NCI-H187 treated with DMSO at 0.1 percent for 48 hours (cell line): ENCODE results near the gene RCSD1.

ENCODE experiments used
- DNase-seq: peaks from one replicate; lab custom pipeline; 2025; lab: John Stamatoyannopoulos, UW

Gene RCSD1

DNA sequence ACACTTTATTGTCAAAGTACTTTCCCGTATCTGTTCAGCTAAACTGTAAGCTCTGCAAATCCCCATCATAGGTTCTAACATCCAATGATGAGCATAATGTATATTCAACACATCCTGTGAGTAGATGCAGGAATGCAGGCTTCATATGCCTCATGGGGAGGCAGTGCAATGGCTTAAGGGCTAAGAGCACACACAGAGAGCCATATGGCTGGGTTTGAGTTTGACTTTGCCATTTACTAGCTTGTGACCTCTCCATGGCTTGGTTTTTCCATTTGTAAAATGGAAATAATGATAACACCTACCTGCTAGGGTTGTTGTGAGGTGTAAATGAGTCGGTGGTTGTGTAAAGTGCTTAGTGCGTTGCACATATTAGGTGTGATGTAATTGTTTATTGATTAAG lies 13.4 kb downstream of the RCSD1 start:
- DNase-seq: no peak

DNA sequence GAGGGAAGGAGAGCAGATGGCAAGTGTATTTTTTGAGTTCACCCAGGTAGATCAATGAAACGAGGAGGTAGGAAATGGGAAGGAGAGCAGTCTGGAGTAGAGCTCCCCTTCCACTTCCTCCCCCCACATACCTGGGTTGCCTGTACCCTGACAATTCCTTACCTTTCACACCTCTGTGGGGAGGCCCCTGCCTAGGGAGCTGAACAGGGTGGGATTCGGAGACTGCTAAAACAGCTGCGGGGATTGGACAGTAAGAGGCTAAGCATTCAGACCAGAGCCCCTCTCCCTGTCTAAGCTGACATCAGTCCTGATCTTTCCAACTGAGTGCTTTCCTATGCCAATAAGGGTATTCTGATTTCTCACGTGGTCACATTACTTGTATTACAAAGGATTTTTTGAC lies 14.5 kb downstream of the RCSD1 start:
- no peak for DNase-seq

DNA sequence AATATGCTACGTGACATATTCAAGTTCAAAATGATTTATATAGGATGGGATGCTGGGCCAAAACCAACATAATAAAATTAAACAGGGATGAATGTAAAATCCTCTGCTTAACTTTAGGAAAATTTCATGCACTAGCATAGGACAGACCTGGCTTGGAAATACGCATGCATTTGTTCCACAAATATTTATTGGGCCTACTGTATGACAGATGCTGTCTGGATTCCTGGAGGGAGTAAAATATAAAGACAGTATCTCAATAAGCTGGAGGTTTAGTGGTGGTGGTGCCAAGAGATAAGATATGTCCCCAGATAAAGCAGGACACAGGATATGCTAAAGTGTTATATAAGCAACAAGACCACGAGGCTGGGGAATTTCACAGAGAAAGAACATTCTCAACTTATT lies 15.1 kb downstream of the RCSD1 start:
- DNase-seq: no peak

DNA sequence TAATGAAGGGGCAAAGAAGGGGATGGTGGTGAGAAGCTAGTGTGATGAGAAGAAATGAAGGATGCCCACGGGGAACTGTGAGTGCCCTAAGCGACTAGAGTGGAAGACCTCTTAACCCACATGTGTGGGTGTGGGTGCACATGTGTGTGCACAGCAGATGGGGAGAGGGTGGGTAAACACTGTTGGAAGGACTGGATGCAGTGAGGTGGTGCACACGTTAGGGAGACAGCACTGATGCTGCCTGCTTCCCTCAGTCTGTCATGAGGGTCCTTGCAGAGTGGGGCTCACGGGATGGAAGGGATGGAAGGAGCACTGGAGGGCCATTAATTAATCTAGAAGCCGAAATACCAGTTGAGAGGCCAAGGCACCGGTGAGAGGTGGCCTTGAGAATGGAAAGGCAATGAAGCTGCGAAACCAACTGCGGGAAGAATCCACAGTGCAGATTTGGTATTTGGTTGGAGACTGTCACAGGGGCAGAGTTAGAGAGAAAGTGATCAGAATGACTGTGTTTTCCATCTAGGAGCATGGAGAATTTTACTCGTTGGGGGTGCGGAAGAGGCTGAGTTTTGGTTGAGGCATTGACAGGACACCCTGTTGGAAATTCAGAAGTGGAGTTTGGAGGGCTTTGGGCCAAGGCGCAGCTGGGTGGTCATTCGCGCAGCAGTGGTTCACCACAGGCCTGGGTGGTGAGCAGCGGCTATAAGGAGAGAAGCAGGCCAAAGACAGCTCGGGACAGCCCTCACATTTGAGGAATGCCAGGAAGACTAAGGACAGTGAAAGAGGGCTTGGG lies 15.8 kb downstream of the RCSD1 start:
- DNase-seq: no peak

DNA sequence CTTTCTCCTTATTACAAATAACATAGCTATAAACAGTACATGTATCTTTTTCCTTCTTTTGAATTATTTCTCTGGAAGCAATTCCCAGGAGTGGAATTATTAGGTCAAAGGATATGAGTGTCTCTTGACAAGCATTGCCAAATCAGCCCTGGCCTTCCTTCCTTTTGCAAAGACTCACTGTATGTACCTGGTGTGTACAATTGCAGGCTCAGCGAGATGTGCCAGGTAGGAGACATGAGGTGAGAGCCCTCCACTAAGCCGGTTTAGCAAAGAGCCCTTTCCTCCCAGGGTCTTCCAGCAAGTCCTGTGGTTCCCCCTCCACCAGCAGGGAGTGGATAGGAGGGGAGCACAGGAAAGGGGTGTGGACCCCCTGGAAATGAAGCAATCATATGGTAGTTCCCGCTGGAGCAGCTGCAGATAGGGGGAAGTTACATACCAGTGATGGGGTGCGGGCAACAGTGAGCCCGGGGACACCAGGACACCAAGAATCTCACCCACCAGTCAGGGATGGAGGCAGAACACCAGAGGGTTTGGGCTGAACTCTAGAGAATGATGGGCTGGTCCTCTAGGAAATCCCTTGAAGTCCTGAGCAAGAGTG lies 18.3 kb downstream of the RCSD1 start:
- no peak for DNase-seq

DNA sequence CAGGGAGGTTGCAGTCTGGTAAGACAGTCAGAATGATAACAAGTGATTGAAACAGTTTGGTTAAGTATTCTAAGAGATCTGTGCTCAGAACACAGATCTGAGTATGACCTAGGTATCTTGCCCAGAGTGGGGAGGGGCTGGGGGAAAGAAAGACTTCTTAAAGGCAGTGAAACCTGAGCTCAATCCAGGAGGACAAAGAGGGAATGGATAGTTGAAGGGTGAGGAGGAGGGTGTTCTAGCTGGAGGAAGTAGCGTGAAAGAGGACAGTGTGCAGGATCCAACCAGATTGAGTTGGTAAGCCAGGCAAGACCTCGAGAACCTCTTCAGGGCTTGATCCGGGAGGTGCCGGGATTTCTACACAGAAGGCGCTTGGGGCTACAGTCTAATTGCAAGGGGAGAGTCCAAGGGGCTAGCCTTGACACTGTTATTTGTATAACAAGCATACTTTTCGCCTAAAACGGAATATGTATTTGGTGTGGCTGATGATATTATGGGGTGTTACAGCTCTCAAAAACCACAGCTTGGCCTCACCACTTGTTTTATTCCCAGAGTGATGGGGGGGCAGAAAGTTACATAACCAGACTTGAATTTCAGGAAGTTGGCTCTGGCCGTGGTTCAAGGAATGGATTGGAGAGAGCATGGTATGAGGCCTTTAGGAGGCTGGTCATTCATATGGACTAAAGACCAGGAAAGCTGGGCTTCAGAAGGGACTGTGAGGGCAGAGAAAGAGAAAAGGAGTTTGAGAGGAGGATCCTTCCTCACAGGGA lies 19.1 kb downstream of the RCSD1 start:
- no peak for DNase-seq

DNA sequence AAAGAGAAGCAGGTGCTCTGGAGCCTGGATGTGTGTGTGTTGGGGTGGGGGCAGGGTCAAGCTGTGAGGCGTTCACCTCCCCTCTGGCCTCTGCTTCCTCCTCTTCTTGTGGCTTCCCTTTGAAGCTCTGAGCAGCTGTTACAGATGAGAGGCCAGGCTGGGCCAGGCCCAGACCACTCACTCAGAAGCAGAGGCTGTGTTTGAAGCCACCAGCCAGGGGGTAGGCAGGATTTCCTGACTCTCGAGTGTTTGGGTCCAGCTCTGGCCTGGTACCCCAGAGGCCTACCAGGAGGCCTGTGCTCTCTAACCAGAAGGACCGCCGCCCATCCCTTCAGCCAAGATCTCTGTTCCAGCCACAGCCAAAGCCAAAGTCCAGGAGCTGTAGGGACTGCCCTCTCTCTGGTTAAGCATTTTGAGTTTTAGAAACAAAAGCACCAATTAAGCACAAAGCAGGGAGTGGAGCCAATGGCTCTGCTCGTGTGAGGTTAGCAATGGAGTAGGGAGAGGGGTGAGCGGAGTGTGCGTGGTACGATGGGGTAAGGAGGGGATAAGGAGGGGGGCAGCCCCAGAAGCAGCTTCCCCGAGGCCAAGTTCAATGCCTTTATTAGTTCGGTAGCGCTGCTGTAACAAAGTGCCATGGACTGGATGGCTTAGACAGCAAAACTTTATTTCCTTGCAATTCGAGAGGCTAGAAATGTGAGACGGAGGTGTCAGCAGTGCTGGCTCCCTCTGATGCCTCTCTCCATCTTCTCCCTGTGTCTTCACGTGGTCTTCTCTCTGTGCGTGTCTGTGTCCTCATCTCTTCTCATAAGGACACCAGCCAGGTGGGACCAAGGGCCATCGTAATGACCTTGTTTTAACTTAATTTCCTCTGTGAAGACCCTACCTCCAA lies 20.5 kb downstream of the RCSD1 start:
- DNase-seq: no peak

DNA sequence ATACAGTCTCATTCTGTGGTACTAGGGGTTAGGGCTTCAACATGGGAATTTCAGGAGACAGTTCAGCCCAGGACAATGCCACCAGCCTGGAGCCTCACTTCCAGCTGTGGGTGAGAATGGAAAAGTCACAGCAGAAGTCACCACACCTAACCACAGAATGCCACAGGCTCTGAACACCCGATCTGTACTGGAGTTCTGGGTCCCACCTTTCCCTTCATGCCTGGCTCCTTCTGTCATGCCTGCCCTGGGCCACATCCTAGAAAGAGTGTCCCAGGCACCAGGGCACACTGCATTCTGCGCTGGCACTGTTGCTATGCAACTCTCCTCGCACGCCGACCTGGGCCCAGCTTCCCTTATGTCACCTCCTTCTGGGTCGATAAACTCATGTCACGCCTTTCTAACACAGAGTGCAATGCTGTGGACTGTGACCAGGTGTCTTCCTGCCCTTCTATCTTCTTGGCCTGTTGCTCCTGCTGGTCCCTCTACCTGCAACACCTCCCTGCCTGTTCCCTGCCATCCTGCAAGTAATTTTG lies 21.2 kb downstream of the RCSD1 start:
- DNase-seq: peak; percentile 16

DNA sequence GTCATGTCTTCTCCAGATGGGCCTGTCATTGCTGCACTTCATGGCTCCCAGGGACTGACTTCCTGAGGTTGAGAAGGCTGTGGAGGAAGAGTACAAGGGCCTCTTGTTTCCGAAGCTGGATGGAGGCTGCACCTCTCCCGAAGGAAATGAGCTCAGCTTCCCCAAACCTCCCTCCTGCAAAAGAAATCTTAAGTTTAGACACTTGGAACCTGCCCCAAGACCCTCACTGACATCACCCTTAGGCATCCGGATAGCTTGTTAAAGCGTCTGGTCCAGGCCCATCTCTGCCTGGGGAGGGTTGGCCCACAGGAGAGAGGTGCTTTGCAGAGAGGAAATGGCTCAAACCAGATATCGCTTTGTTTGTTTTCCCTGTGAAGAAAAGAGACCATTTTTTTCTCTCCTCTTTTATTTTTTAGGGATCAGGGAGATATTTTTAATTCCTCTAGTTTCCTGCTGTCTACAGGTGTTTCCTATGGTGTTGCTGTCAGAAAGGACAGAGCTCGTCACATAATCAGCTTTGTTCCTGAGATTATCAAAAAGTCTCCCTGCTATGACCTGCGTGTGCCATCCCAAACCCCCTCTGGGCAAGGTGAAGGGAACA lies 25.0 kb downstream of the RCSD1 start:
- DNase-seq: no peak

DNA sequence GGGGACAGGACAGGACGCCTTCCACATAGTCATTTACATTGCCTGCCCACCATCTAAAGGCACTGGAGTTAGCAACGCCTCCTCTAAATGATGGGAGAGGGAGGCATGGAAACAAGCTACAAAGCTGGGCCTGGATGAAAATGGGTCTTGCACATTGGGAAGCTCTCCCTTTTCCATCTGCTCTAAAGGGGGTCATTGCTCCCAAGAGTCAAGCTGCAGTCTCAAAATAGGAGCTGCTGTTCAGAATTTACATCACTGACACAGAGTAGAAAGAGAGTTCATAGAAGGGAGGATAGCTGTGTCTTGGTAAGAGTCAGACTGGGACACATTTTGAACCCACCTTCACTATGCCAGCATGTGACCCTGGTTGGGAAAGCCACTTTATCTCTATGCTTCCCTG lies 26.6 kb downstream of the RCSD1 start:
- no peak for DNase-seq

DNA sequence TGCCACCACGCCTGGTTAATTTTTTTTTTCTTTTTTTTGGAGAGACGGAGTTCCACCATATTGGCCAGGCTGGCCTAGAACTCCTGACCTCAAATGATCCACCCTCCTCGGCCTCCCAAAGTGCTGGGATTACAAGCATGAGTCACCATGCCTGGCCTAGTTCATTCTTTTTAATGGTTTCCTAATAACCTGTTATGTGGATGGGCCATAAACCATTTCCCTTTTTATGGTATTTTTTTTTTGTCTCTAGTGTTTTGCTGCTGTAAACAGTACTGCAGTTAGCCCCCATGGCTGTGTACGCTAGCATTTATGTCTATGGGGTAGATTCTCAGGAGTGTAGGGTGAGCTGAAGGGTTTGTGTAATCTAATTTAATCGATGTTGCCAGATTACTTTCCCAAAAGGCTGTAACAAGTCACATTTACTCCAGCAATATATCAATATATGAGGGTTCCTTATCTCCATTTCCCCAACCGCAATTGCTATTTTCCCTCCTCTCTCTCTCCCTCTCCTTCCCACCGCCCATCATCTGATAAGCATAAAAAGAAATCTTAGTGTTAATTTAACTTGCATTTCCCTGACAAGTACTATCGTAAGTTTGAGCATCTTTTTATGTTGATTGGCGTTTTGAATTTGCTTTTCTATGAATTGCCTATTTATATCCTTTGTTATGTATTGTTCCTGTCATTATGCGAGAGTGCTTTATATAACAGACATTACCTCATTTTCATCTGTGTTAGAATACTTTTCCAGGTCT lies 28.7 kb downstream of the RCSD1 start:
- no peak for DNase-seq

DNA sequence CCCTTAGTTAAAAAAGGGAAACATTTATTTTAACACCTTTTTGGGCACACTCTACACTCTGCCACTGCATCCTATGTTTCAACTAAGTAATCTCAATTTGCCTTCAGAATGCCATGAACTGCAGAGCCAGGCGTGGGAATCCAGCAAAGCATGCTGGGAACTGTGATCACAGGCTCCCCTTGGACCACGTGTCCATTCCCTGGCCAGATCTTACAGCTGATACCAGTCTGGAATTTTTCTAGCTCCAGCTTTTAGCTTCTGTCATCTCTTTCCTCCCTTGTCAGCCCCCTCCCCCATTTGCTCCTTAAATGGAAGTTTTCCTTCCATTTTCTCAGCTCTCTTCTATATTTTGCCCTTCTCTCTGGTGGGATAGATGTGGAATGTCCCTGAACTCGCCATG lies 29.4 kb downstream of the RCSD1 start:
- DNase-seq: no peak

DNA sequence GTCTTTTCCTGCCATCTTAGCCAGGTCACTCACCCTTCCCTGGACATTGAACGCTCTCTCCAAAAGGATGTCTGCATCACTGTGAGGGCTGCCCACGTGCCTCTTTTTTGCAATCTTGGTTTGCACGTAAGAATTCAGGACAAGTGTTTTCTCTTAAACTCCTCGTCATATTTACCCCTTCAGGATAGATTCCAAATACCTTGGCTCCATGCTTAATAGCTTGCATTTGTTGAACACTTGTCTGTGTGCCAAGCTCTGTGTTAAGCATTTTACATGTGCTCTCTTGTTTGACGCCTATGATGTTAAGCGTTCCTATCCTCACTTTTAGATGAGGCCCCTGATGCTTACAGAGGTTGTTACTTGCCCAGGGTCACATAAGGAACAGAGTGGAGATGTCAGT lies 29.8 kb downstream of the RCSD1 start:
- no peak for DNase-seq

DNA sequence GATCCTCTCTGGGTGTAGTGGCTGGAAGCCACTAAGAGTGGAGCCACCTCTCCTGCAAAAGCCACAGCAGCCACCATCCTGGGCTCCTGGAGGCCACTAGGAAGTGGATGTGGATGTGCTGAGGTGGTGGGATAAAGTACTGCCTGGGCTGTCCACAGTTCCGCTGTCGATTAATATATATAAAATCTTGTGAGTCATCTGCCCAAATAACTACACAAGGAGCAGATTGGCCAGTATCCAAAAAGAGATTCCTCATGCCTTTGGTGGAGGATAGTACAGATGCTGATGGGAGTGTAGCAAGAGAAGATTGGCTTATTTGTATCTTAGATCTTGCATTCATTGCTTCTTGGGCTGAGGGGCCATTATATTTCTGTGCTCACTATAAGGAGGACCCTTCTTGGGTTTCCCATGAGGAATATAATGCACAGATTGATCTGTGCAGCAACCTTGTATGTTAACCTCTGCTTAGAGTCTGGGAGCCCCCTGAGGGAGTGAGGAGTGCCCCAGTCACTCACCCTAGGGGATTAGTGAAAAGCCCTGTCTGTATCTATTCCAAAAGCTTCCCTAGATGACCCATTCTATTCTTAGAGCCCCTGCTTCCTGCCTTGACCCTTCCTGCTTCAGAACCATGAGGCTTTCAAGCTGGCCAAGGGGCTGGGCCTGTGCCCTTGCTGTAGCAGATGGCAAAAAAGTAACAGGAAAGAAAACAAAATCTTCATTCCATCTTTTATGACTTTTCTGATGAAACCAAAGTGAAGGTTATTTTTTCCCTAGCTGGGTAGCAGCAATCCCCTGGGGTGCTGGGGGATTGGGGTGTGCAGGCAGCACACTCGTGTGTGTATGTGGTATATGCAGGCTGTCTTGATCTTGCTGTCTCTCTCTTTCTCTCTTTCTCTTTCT lies 31.7 kb downstream of the RCSD1 start:
- DNase-seq: no peak

DNA sequence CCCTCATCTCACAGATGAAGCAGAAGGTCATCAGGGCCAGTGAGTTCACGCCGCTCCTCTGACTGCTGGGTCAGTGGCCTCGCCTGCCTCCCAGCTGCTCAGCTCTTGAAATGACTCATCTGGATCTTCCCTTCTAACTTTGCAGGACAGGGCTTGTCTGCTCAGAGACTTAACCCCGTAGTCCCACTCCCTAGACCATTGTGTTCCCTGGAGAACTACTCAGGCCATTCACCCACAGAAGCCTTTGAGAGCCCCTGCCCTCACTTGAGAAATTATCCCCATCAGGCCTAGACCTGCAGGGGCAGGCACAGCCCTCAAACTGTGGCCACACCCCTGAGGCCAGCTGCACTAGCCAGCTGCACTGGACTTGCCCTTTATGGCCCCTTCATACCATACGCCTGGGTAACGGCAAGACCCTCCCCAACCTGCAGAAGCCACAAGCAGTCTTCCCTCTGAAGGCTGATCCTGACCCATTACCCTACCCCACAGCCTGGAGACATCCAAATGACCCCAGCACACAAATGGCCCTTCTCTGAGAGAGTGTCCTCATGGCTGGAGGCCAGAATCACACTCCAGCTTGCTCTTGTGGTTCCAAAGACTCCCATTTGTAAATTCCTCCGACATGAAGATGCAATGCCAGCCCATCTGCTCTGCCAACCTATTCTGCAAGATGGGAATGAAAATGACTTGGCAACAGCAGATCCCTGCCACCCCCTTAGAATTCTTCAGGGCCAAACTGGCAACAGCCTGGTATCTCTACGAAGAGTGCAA lies 33.2 kb downstream of the RCSD1 start:
- no peak for DNase-seq

DNA sequence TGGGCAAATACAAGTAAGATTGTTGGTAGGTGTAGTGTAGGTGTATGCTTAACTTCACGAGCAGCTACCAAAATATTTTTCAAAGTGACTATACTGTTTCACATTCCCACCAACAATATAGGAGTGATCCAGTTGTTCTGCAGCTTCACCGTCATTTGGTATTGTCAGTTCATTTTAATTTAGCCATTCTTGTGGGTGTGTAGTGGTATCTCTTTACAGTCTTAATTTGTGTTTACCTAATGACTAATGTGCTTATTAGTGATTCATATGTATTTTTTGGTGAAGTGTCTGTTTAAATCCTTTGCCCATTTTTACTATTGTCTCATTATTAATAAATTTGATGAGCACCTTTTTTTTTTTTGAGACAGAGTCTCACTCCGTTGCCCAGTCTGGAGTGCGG lies 35.4 kb downstream of the RCSD1 start:
- no peak for DNase-seq

DNA sequence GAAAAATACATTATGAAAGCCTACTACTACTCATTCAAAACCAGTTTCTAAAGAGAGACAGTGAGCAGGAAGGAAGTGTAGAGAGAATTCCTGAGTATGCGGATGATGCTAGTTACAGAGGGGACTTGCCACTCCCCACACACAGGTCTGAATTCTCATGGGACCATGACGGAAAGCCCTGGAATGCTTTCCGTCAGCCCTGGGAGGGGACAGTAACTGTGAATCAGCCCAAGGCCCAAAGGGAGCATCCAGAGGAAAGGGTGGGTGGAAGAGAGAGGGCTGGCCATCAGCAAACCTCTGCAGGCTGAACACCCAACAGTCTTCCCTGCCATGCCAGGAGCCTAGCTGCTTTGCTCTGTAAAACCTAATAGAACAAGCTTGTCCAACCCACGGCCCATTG lies 36.4 kb downstream of the RCSD1 start:
- DNase-seq: no peak

DNA sequence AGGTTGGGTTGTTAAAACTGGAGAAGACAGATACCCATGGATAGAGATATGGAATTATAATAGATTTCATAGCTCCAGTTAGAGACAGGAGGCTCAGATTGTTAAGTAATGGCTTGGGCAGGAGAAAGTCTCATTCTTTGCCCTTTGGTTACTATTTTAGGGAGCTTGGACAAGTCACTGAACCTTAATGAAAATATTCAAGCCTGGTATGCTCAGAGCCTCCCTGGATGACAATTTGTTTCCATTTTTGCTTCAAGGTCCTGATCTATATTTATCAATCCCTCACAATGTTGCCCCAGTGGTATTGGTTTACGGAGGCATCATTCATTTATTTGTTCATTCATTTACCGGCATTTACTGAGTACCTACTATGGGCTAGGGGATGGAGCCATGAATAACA lies 37.5 kb downstream of the RCSD1 start:
- no peak for DNase-seq

DNA sequence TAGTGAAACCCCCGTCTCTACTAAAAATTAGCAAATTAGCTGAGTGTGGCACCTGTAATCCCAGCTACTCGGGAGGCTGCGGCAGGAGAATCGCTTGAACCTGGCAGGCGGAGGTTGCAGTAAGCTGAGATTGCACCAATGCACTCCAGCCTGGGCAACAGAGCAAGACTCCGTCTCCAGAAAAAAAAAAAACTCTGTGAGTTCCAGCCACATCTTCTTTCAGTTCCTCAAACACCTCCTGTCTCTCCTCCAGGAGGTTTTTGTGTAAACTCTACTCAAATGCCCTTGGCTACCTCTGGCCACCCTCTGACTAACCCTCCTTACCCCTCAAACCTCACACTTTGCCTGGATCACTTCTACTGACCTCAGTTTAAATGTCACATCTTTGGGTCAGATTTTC lies 38.1 kb downstream of the RCSD1 start:
- DNase-seq: no peak
